Memory B cell (primary cell): Measurements from ENCODE around the gene PDE6A.
A peak's percentile ranks its signal among the peaks of the same experiment; 100 is the strongest.
"Not testable (repeated sequence)": the region's sequence is repeated elsewhere in the genome, so short reads cannot be mapped to it uniquely, and the experiment has no call there.

Experiments
- ATAC-seq: fragments of 150-1000 bp; cut with Tn5 transposase; 2 replicates; pipeline ENCODE4 v1.10.0; 2021; ENCODE audit warnings: low read depth, mild to moderate bottlenecking, moderate library complexity
- DNase-seq, 2 donors: peaks; one replicate each; pipeline ENCODE4 v3.0.0; 2022; ENCODE audit warnings: low spot score in 2 of 2
- H3K27ac Mint-ChIP-seq: one replicate; pipeline ENCODE4 v1.8.0; 2022; ENCODE audit warnings: mild to moderate bottlenecking, moderate library complexity, mixed read lengths
- H3K27me3 Mint-ChIP-seq: one replicate; pipeline ENCODE4 v1.8.0; 2022; ENCODE audit warnings: mixed read lengths
- H3K36me3 Mint-ChIP-seq: one replicate; pipeline ENCODE4 v1.8.0; 2022; ENCODE audit warnings: mild to moderate bottlenecking, mixed read lengths
- H3K4me1 Mint-ChIP-seq: one replicate; pipeline ENCODE4 v1.8.0; 2022; ENCODE audit warnings: mixed read lengths
- H3K4me3 Mint-ChIP-seq: one replicate; pipeline ENCODE4 v1.8.0; 2022; ENCODE audit warnings: mild to moderate bottlenecking, moderate library complexity, mixed read lengths
- H3K9me3 Mint-ChIP-seq: one replicate; pipeline ENCODE4 v1.8.0; 2022; ENCODE audit warnings: mixed read lengths

The PDE6A gene

DNA sequence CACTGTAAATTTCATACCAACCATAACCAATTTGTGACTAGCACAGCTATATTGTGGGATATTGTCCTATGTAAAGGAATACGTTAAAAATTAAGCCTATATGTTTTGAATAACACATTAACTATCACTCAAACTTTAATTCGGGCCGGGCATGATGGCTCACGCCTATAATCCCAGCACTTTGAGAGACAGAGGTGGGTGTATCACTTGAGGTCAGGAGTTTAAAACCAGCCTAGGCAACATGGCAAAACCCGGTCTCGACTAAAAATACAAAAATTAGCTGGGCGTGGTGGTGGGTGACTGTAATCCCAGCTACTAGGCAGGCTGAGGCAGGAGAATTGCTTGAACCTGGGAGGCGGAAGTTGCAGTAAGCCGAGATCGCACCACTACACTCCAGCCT is 62.0 kb downstream of the PDE6A start:
- DNase-seq, H3K9me3 Mint-ChIP-seq, H3K36me3 Mint-ChIP-seq, ATAC-seq, H3K4me1 Mint-ChIP-seq, H3K4me3 Mint-ChIP-seq, H3K27ac Mint-ChIP-seq: not testable (repeated sequence)
- H3K27me3 Mint-ChIP-seq: peaks cover 10% of the 10 kb centered on the region

DNA sequence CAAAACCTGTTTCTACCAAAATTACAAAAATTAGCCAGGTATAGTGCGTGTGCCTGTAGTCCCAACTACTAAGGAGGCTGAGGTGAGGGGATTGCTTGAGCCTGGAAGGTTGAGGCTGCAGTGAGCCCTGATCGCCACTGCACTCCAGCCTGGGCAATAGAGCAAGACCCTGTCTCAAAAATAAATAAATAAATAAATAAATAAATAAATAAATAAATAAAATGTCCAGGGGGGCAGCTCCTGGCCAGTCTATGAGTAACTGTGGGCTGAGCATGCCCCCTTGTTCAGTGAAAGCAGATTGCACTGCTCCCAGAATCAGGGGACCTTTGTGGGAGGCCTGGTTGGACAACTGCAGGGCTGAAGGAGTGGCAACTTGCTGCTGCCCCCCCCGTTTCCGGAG is 62.7 kb downstream of the PDE6A start:
- Mint-ChIP-seq H3K36me3 (peaks cover 2% of the 10 kb centered on the region), H3K27ac (no peak overlapping the region), H3K9me3 (peaks cover 4% of the 10 kb centered on the region), H3K27me3 (peaks cover 8% of the 10 kb centered on the region), H3K4me1 (no peaks in the 10 kb centered on the region), H3K4me3 (no peak overlapping the region)
- DNase-seq: no peak
- ATAC-seq: no peak

DNA sequence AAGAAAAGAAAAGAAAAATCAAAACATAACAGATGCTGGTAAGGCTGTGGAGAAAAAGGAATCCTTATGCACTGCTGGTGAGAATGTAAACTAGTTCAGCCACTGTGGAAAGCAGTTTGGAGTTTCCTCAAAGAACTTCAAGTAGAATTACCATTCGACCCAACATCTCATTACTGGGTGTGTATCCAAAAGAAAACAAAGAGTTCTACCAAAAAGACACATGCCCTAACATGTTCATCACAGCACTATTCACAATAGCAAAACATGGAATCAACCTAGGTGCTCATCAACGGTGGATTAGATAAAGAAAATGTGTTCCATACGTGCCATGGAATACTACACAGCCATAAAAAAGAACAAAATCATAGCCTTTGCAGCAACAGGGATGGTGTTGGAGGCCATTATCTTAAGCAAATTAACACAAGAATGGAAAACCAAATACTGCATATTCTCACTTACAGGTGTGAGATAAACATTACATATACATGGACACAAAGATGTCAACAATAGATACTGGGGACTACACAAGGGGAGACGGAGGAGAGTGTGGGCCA is 63.4 kb downstream of the PDE6A start:
- H3K4me1 Mint-ChIP-seq: no peaks in the 10 kb centered on the region
- H3K4me3 Mint-ChIP-seq: no peak overlapping the region
- peaks cover 2% of the 10 kb centered on the region for H3K36me3 Mint-ChIP-seq
- DNase-seq: no peak
- no peak overlapping the region for H3K27ac Mint-ChIP-seq
- peaks cover 10% of the 10 kb centered on the region for H3K27me3 Mint-ChIP-seq
- ATAC-seq: no peak
- H3K9me3 Mint-ChIP-seq: peaks cover 4% of the 10 kb centered on the region

DNA sequence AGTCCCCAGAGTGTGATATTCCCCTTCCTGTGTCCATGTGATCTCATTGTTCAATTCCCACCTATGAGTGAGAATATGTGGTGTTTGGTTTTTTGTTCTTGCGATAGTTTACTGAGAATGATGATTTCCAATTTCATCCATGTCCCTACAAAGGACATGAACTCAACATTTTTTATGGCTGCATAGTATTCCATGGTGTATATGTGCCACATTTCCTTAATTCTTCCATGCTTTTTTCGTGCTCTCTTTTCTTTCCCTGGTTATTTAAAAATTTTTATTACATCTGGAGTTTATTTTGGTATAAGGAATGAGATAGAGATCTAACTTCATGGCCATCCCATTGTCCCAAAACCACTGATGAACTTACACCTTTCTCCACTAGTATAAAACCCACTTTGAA is 65.0 kb downstream of the PDE6A start:
- not testable (repeated sequence) for H3K4me3 Mint-ChIP-seq, H3K27me3 Mint-ChIP-seq, H3K27ac Mint-ChIP-seq, DNase-seq, H3K36me3 Mint-ChIP-seq, H3K4me1 Mint-ChIP-seq, H3K9me3 Mint-ChIP-seq, ATAC-seq

DNA sequence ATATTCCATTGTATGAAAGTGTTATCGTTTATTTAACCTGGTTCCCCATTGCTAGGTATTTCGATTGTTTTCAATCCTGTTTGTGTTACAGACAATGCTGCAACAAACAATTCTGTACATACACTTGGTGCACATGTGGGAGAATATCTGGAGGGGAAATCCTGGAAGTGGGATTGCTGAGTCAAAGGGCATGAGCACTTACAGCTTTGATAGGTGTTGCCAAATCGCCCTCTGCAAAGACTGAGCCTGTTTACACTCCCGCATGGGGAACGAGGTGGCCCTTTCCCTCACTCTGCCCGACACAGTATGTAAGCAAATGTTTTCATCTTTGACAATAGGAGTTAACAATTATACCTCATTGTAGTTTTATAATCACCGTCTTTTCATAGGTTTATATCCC is 66.2 kb downstream of the PDE6A start:
- Mint-ChIP-seq H3K27ac (no peak overlapping the region), H3K4me3 (no peak overlapping the region), H3K36me3 (peaks cover 2% of the 10 kb centered on the region), H3K9me3 (peaks cover 4% of the 10 kb centered on the region), H3K27me3 (peaks cover 9% of the 10 kb centered on the region), H3K4me1 (no peaks in the 10 kb centered on the region)
- no peak for DNase-seq
- no peak for ATAC-seq

DNA sequence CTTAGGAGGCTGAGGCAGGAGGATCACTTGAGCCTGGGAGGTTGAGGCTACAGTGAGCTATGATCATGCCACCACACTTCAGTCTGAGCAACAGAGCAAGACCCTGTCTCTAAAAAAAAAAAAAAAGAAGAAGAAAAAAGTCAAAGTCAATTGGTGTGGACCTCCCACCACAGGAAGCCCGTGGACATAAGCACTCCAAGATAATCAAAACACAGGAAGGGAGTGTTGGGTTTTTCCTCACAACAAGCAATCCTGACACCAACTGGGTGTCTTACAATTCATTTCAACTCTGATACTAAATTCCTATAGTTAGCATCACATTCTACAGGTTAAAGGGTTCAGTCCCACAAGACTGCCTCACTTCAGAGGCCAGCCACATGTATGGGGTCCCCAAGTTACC is 70.7 kb downstream of the PDE6A start:
- H3K27me3 Mint-ChIP-seq: peaks cover 6% of the 10 kb centered on the region
- no peaks in the 10 kb centered on the region for H3K36me3 Mint-ChIP-seq
- no peaks in the 10 kb centered on the region for H3K9me3 Mint-ChIP-seq
- DNase-seq (no peak), ATAC-seq (no peak)
- H3K27ac Mint-ChIP-seq: no peak overlapping the region
- H3K4me3 Mint-ChIP-seq: no peak overlapping the region
- H3K4me1 Mint-ChIP-seq: no peaks in the 10 kb centered on the region

DNA sequence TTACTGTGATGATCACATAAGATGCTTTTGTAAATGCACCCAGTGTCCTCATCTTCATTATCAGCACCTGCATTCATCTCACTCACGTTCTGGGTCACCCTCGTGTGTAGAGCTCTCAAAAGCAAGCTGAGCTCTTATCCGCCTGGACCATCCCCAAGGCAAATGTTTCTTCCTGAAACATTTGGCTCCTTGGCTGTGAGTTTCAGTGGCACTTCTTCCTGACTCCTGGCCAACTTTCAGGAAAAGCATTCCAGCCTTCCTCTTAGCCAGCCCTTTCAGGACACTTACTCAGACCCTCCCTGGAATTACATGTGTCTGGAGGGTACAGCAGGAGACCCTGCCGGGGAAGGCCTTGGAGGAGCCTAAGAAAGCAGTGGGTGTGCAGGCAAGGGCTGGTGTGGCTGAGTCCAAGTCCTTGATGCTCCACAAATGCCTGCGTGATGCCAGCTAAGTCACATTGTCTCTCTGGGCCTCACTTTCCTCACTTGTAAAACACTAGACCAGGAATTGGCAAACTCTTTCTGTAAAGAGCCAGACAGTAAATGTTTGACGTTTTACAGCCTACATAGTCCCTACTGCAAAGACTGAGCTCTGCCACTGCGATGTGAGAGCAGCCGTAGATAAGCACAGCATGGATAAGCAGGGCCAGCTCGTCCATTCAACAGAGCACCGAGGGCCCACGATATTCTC is 72.1 kb downstream of the PDE6A start:
- Mint-ChIP-seq H3K27me3 (peaks cover 6% of the 10 kb centered on the region), H3K36me3 (no peaks in the 10 kb centered on the region), H3K27ac (no peak overlapping the region), H3K4me3 (no peak overlapping the region), H3K9me3 (no peaks in the 10 kb centered on the region), H3K4me1 (no peaks in the 10 kb centered on the region)
- no peak for DNase-seq
- ATAC-seq: no peak

DNA sequence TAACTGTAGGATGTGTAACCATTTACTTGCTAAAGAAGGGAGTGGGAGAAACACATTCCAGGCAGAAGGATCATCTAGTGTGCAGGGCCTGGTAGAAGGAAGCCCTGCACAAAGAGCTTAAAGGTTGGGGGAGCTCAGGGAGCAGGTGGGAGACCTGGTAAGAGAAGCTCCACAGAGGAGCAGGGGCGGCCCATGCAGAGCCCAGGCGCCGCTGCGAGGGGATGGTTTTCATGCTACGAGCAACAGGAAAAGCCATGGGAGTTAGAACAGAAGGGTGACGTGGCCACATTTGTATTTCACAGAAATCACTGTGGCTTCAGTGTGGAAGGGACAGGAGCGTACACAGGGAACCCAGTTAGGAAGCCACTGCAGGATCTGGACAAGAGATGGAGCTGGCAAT is 73.1 kb downstream of the PDE6A start:
- H3K9me3 Mint-ChIP-seq: no peaks in the 10 kb centered on the region
- H3K4me1 Mint-ChIP-seq: no peaks in the 10 kb centered on the region
- no peaks in the 10 kb centered on the region for H3K36me3 Mint-ChIP-seq
- peaks cover 6% of the 10 kb centered on the region for H3K27me3 Mint-ChIP-seq
- DNase-seq (no peak), ATAC-seq (no peak)
- no peak overlapping the region for H3K27ac Mint-ChIP-seq
- H3K4me3 Mint-ChIP-seq: no peak overlapping the region

DNA sequence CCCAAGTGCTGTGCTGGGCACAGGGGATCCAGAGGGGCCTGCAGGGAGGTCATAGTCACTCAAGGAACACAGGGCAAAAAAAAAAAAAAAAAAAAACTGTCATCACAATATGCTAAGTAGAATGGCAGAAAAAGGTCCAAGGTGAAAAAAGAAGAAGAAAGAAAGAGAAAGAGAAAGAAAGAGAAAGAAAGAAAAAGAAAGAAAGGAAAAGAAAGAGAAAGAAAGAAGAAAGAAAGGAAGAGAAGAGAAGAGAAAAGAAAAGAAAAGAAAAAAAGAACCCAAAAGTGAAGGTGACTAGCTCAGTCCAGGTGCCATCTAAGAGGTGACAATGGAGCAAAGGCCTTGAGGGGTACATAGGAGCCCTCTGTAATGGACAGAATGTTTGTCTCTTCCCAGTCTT is 73.9 kb downstream of the PDE6A start:
- H3K4me1 Mint-ChIP-seq: no peaks in the 10 kb centered on the region
- DNase-seq: no peak
- H3K36me3 Mint-ChIP-seq: no peaks in the 10 kb centered on the region
- H3K9me3 Mint-ChIP-seq: no peaks in the 10 kb centered on the region
- ATAC-seq: no peak
- H3K4me3 Mint-ChIP-seq: no peak overlapping the region
- no peak overlapping the region for H3K27ac Mint-ChIP-seq
- peaks cover 6% of the 10 kb centered on the region for H3K27me3 Mint-ChIP-seq

DNA sequence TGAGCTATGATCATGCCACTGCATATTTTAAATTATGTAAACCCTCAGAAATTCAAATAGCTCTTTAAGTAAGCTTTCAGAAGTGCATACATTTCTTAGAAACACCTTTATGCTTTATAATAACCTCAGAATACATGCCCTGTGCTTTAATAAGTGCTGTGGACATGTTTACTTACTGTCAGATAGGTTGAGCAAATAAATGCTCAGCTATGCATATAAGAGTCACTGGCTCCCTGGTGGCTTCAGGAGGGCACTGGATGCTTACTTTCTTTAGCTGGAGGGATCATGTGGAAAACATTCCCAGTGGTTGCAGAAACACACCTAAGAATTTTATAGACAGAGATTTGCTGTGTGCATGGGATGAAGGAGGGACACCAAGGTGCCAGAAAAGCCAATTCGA is 74.4 kb downstream of the PDE6A start:
- Mint-ChIP-seq H3K36me3 (no peaks in the 10 kb centered on the region), H3K4me3 (no peak overlapping the region), H3K27ac (no peak overlapping the region), H3K4me1 (no peaks in the 10 kb centered on the region), H3K9me3 (no peaks in the 10 kb centered on the region), H3K27me3 (peaks cover 6% of the 10 kb centered on the region)
- DNase-seq (no peak), ATAC-seq (no peak)

DNA sequence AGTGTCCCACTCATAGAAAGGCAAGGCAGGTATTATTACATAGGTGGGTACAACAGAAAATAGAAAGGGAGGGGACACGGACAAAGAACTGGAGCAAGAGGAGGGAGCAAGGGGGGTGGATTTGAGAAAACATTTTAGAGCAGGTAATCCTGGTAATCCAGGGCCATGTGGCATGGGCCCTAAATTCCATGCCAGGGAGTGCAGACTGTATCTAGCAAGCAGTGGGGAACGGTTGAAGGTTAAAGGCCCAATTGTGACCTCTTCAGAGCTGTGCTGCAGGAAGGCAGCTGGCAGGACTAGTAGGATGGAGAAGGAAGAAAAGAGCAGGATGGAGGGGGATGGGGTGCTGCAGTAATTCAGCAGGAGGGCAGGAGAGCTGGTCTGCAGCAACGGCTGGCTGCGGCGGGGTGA is 75.2 kb downstream of the PDE6A start:
- no peaks in the 10 kb centered on the region for H3K36me3 Mint-ChIP-seq
- H3K27me3 Mint-ChIP-seq: peaks cover 6% of the 10 kb centered on the region
- H3K4me3 Mint-ChIP-seq: no peak overlapping the region
- no peaks in the 10 kb centered on the region for H3K4me1 Mint-ChIP-seq
- no peak overlapping the region for H3K27ac Mint-ChIP-seq
- no peaks in the 10 kb centered on the region for H3K9me3 Mint-ChIP-seq
- ATAC-seq (no peak), DNase-seq (no peak)

DNA sequence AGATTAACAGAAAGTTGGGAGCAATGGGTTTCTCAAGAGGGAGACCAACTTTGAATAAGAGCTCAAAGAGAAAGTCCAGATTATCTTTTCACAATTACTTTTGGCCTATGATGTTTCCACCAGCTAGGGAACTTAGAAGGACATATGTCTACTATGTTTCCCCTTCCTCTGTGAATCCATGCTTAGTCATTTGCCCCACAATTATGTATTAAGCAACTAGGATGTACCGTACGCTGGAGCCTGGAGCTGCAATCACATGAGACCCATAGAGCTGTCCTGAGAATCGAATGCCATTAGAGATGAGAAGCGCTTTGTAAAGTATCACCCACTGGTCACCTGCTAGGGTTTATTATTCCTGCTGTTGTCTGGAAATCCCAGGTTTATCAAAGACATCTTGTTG is 78.8 kb downstream of the PDE6A start:
- H3K4me1 Mint-ChIP-seq: peaks cover 5% of the 10 kb centered on the region
- H3K27me3 Mint-ChIP-seq: peaks cover 6% of the 10 kb centered on the region
- DNase-seq: no peak
- H3K4me3 Mint-ChIP-seq: no peak overlapping the region
- no peaks in the 10 kb centered on the region for H3K36me3 Mint-ChIP-seq
- H3K9me3 Mint-ChIP-seq: no peaks in the 10 kb centered on the region
- no peak overlapping the region for H3K27ac Mint-ChIP-seq
- no peak for ATAC-seq

DNA sequence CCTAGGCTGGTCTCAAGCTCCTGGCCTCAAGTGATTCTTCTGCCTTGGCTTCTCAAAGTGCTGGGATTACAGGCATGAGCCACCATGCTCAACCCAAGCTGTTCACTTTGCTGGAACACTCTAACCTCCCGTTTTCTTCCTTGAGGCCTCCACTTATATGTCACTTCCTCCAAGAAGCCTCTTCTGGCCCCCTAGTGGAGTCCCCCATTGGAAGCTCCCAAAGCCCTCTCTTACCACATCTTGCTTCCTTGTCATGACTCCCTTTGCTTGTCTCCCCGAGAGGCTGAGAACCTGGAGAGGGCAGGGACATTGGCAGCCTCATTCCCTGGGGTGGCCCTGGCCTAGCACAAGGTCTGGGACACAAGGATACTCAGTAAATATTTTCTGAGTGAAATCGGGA is 80.8 kb downstream of the PDE6A start:
- Mint-ChIP-seq H3K9me3 (no peaks in the 10 kb centered on the region), H3K4me1 (peaks cover 7% of the 10 kb centered on the region), H3K4me3 (no peak overlapping the region), H3K27me3 (peaks cover 2% of the 10 kb centered on the region), H3K27ac (no peak overlapping the region), H3K36me3 (no peaks in the 10 kb centered on the region)
- ATAC-seq: no peak
- DNase-seq: no peak

DNA sequence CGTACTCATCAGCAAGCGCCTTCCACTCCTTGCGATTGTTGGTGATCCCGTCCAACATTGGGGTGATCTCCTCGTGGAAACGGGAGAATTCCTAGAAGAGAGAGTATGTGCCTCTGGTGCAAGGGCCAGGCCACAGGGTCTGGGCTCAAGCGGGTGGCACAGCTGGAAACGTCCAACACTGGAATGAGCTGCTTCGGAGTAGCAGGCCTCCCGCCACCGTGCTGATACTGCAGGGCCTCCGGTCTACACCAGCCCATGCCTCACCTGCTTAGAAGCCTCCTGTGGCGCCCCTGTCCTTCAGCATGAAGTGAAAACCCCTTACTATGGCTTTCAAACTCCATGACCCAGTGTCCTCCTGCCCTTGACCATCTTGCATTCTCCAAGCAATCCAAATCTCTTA is 81.4 kb downstream of the PDE6A start:
- Mint-ChIP-seq H3K27ac (no peak overlapping the region), H3K27me3 (peaks cover 2% of the 10 kb centered on the region), H3K36me3 (no peaks in the 10 kb centered on the region), H3K9me3 (no peaks in the 10 kb centered on the region), H3K4me3 (no peak overlapping the region), H3K4me1 (peaks cover 7% of the 10 kb centered on the region)
- DNase-seq (no peak), ATAC-seq (no peak)

DNA sequence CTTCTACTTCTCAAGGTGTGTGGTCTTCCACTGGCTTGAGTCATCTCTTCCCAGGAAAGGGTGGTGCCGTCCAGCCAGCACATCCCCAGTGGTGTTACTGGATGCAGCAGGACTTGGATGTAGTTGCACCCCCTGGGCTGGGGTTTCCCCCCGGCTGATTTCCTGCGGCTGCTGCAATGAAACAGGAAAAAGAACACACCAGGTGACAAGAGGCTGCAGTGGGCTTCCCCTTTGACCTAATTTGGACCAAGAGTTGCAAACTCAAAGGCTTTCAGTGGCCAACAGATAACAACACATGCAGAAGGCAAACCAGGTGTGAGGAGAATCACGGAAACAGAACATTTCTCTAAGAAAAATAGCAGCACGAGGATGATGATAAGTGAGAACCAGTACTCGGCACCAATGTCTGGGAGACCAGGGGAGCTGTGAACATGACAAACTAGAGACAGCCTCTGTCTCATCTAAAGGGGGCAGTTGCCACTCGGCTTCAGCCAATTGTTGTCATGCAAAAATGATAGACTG is 83.7 kb downstream of the PDE6A start:
- ATAC-seq: peak; percentile 94
- H3K9me3 Mint-ChIP-seq: no peaks in the 10 kb centered on the region
- no peaks in the 10 kb centered on the region for H3K36me3 Mint-ChIP-seq
- peak overlapping the region; percentile 36 for H3K27ac Mint-ChIP-seq
- no peaks in the 10 kb centered on the region for H3K27me3 Mint-ChIP-seq
- H3K4me1 Mint-ChIP-seq: peaks cover 7% of the 10 kb centered on the region
- DNase-seq: peak in 1 of 2 donors; percentile 22
- peak overlapping the region; percentile 2 for H3K4me3 Mint-ChIP-seq
